ENCODE results near the gene GRID2. TPM values are rescaled to one million over a fixed set of nuclear protein-coding genes. Genes with fewer than 3 reads are reported as not detected.
A peak's percentile ranks its signal among the peaks of the same experiment; 100 is the strongest.
"Not testable (repeated sequence)": the region's sequence is repeated elsewhere in the genome, so short reads cannot be mapped to it uniquely, and the experiment has no call there.

GRID2 gene
- total and polyA plus RNA-seq, 10 of the 15 experiments (the other 5 are each of a cell fraction or from before 2014, with no cell fraction given), result not detected

DNA sequence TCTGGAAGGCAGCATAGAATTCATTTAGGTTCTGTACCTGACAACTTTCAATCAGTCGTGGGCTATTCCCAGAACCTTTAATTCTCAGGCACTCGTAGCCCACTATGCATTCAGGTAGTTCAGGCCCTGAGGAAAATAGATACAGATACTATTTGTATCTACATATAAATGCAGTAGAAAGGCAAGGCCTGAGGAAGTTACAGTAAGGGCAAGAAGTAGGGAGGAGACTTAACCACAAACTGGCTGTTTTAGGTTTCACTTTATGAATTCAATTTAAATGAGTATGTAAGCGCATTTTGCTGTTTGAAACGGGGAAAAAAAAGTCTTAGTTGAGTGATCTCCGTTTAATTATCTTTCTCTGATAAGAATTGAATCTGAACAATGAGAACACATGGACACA, 995.4 kb downstream of the GRID2 start:
- Histone ChIP-seq H3K27ac (ENCODE audit: control insufficient read depth, insufficient read depth) (no peak overlapping the region; the same call in 1 of the 2 replicates), H3K36me3 (ENCODE audit: control insufficient read depth in 2 of 2, insufficient read depth in 2 of 2, low read length in 1 of 2) (no peaks in the 10 kb centered on the region), H3K9ac (ENCODE audit: control insufficient read depth, insufficient read depth, low read length) (no peak overlapping the region), H3K4me2 (ENCODE audit: control insufficient read depth, insufficient read depth) (peak overlapping the region; percentile 25; the same call in 1 of the 2 replicates), H3K79me2 (ENCODE audit: control insufficient read depth, insufficient read depth, low read length) (no peaks in the 10 kb centered on the region), H3K4me1 (ENCODE audit: control insufficient read depth, insufficient read depth, low read length) (peaks cover 4% of the 10 kb centered on the region; the same call in 1 of the 2 replicates), H2AFZ (ENCODE audit: control insufficient read depth, low read depth, low read length) (no peak overlapping the region), H4K20me1 (ENCODE audit: control insufficient read depth, insufficient read depth) (no peaks in the 10 kb centered on the region), H3K27me3 (replicated peaks in 1 of 2; ENCODE audit: control insufficient read depth in 2 of 2, insufficient read depth in 2 of 2, low read length in 1 of 2) (no peaks in the 10 kb centered on the region), H3K4me3 (no peak overlapping the region), H3K9me3 (replicated peaks; ENCODE audit: control insufficient read depth, insufficient read depth, low read length) (no peaks in the 10 kb centered on the region; the same call in 2 of the 3 replicates)
- 7% methylated on average over 5 of the region's 5 CpGs for WGBS (ENCODE audit: insufficient coverage, insufficient replicate concordance, low lambda C conversion rate, missing lambda C conversion rate)
- in situ Hi-C loops (cut with MboI), result no loop called here
- intact Hi-C loops (cut with micrococcal nuclease; ENCODE audit: unreplicated experiment), result no loop called here
- ChIA-PET SMC1A (ENCODE audit: uncharacterized antibody, unreplicated experiment) (interaction anchor here (1.2 kb wide), 1 partner anchor 15 kb away, joined by 4 read pairs; no protein-coding TSS in a partner anchor), POLR2A (no interaction called here), CTCF (interaction anchor here (1.0 kb wide), 1 partner anchor 17 kb away, joined by 3 read pairs; no protein-coding TSS in a partner anchor), RAD21 (ENCODE audit: unreplicated experiment) (no interaction called here)
- FAIRE-seq, result no peak
- no TSS peak for BruUV-seq (replicated peaks)
- DNase-seq (ENCODE audit: low read depth, low spot score), result no peak
- peak; percentile 47 for ATAC-seq
- peak; percentile 76 for TF ChIP-seq RUNX3 (IDR thresholded peaks at IDR 0.05; ENCODE audit: low read length)
- no peak for TF ChIP-seq JUND (IDR thresholded peaks at IDR 0.05; ENCODE audit: low read depth, low read length)

DNA sequence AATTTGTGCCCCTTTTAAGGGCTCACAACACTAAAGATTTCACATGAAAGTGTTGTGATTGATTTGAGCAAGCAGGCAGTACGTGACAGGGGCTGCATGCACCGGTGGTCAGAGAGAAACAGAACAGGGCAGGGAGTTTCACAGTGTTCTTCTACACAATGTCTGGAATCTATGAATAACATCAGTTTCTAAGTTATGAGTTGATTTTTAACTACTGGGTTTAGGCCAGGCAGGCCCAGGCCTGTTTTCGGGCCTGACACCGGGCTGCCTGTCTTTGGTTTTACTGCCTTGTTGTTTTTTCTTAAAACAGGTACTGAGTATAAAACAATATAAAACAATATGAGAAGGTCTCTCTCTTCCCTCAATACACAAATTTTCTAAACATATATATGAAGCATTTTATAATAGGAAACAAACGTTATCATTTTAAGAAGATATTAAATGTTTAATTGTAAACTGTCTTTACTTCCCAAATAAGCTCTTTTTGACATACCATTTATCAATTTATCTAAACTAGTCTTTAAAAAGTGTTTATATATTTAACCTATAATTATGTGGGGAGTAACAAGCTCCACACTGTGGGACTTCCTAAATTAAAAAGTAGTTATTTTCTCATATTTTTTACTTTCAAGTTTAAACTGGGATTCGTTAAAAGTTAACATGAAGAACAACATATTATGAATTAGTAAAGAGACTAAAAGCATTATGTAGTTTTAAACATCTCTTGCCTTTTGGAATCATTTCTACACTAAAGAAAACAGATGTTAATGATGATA, 997.2 kb downstream of the GRID2 start:
- BruUV-seq (replicated peaks); FAIRE-seq; H3K27ac ChIP-seq (ENCODE audit: control insufficient read depth, insufficient read depth); H3K4me2 ChIP-seq (ENCODE audit: control insufficient read depth, insufficient read depth); H4K20me1 ChIP-seq (ENCODE audit: control insufficient read depth, insufficient read depth); in situ Hi-C loops (cut with MboI); H3K4me1 ChIP-seq (ENCODE audit: control insufficient read depth, insufficient read depth, low read length); H3K9ac ChIP-seq (ENCODE audit: control insufficient read depth, insufficient read depth, low read length); H3K9me3 ChIP-seq (replicated peaks; ENCODE audit: control insufficient read depth, insufficient read depth, low read length); H3K4me3 ChIP-seq; H3K36me3 ChIP-seq (ENCODE audit: control insufficient read depth in 2 of 2, insufficient read depth in 2 of 2, low read length in 1 of 2); DNase-seq (ENCODE audit: low read depth, low spot score); H3K79me2 ChIP-seq (ENCODE audit: control insufficient read depth, insufficient read depth, low read length); intact Hi-C loops (cut with micrococcal nuclease; ENCODE audit: unreplicated experiment); H3K27me3 ChIP-seq (replicated peaks in 1 of 2; ENCODE audit: control insufficient read depth in 2 of 2, insufficient read depth in 2 of 2, low read length in 1 of 2): not testable (repeated sequence)
- CTCF ChIA-PET, result interaction anchor here (0.6 to 1.3 kb wide), 2 partner anchors 32 to 557 kb away, joined by 3 read pairs; no protein-coding TSS in a partner anchor
- POLR2A ChIA-PET, result interaction anchor here (1.0 kb wide), 1 partner anchor 19 kb away, joined by 3 read pairs; no protein-coding TSS in a partner anchor
- WGBS (ENCODE audit: insufficient coverage, insufficient replicate concordance, low lambda C conversion rate, missing lambda C conversion rate), result 41% methylated on average over 6 of the region's 6 CpGs
- ATAC-seq, result peak; percentile 50
- RAD21 ChIA-PET (ENCODE audit: unreplicated experiment), result interaction anchor here (0.9 to 2.2 kb wide), 5 partner anchors 8 to 143 kb away, joined by 3 to 10 read pairs (median 3); no protein-coding TSS in a partner anchor
- H2AFZ ChIP-seq (ENCODE audit: control insufficient read depth, low read depth, low read length), result peak overlapping the region; percentile 29; the same call in 1 of the 2 replicates
- SMC1A ChIA-PET (ENCODE audit: uncharacterized antibody, unreplicated experiment), result interaction anchor here (0.8 to 2.4 kb wide), 5 partner anchors 9 to 33 kb away, joined by 3 to 8 read pairs (median 6); no protein-coding TSS in a partner anchor
- peak; percentile 40 for TF ChIP-seq MEF2B (IDR thresholded peaks at IDR 0.05; ENCODE audit: partially characterized antibody, poor library complexity, severe bottlenecking)
- peak; percentile 82 for TF ChIP-seq NBN (IDR thresholded peaks at IDR 0.05)
- TF ChIP-seq BHLHE40 (IDR thresholded peaks at IDR 0.05; ENCODE audit: borderline replicate concordance in 1 of 2, low read depth in 2 of 2, low read length in 1 of 2), result peak in 1 of 2 experiments; percentile 33; a peak in 1 of 4 replicates
- TF ChIP-seq, protein P1, sequence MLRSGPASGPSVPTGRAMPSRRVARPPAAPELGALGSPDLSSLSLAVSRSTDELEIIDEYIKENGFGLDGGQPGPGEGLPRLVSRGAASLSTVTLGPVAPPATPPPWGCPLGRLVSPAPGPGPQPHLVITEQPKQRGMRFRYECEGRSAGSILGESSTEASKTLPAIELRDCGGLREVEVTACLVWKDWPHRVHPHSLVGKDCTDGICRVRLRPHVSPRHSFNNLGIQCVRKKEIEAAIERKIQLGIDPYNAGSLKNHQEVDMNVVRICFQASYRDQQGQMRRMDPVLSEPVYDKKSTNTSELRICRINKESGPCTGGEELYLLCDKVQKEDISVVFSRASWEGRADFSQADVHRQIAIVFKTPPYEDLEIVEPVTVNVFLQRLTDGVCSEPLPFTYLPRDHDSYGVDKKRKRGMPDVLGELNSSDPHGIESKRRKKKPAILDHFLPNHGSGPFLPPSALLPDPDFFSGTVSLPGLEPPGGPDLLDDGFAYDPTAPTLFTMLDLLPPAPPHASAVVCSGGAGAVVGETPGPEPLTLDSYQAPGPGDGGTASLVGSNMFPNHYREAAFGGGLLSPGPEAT (IDR thresholded peaks at IDR 0.05; ENCODE audit: low read depth), result 0 out of 2 replicates have a peak, but pooled peaks have one; percentile 32
- TF ChIP-seq, protein P2, sequence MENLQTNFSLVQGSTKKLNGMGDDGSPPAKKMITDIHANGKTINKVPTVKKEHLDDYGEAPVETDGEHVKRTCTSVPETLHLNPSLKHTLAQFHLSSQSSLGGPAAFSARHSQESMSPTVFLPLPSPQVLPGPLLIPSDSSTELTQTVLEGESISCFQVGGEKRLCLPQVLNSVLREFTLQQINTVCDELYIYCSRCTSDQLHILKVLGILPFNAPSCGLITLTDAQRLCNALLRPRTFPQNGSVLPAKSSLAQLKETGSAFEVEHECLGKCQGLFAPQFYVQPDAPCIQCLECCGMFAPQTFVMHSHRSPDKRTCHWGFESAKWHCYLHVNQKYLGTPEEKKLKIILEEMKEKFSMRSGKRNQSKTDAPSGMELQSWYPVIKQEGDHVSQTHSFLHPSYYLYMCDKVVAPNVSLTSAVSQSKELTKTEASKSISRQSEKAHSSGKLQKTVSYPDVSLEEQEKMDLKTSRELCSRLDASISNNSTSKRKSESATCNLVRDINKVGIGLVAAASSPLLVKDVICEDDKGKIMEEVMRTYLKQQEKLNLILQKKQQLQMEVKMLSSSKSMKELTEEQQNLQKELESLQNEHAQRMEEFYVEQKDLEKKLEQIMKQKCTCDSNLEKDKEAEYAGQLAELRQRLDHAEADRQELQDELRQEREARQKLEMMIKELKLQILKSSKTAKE (IDR thresholded peaks at IDR 0.05; ENCODE audit: low read depth, poor library complexity, severe bottlenecking), result peak; percentile 88
- peak in 1 of 2 experiments; percentile 22; a peak in 1 of 4 replicates for TF ChIP-seq EP300 (IDR thresholded peaks at IDR 0.05; ENCODE audit: borderline replicate concordance in 1 of 2, control insufficient read depth in 1 of 2, low read depth in 2 of 2, low read length in 2 of 2)
- TF ChIP-seq MTA2 (IDR thresholded peaks at IDR 0.05; ENCODE audit: low read depth), result peak; percentile 59; the same call in 1 of the 2 replicates

Data from GM12878 (cell line).